Fibroblast of pulmonary artery (primary cell): ENCODE data around the gene TSC22D1.

Experiments
- DNase-seq: peaks from one replicate; pipeline ENCODE4 v3.0.0-alpha.2; 2010; ENCODE audit warnings: low read depth
- H3K4me3 ChIP-seq: replicated peaks from 2 replicates; pipeline ENCODE4 v1.5.1; 2011; ENCODE audit warnings: low read depth, mild to moderate bottlenecking, control low read depth, low read length, moderate library complexity
- CTCF ChIP-seq: IDR thresholded peaks from 2 replicates; pipeline ENCODE4 v1.5.1; 2011; ENCODE audit warnings: mild to moderate bottlenecking, control low read depth, low read length, inconsistent platforms; ENCODE audit errors: missing control alignments

TSC22D1 gene

GRCh38 chr13:44398606-44399005, 177.5 kb downstream of the TSC22D1 start:
- no peak overlapping the region for H3K4me3 ChIP-seq
- no peak for TF ChIP-seq CTCF
- DNase-seq: no peak

- peak; percentile 31 for DNase-seq
- no peak overlapping the region for H3K4me3 ChIP-seq
- no peak for TF ChIP-seq CTCF
Measured at GRCh38 chr13:44397766-44398223, 178.3 kb downstream of the TSC22D1 start.

- H3K4me3 ChIP-seq: no peak overlapping the region
- TF ChIP-seq CTCF: no peak
- peak; percentile 57 for DNase-seq
Measured at GRCh38 chr13:44396701-44397580, 179.2 kb downstream of the TSC22D1 start.

GRCh38 chr13:44395976-44396694, 180.0 kb downstream of the TSC22D1 start:
- no peak overlapping the region for H3K4me3 ChIP-seq
- no peak for DNase-seq
- no peak for TF ChIP-seq CTCF

- no peak for DNase-seq
- no peak for TF ChIP-seq CTCF
- no peak overlapping the region for H3K4me3 ChIP-seq
Measured at GRCh38 chr13:44394658-44395057, 181.5 kb downstream of the TSC22D1 start.

- DNase-seq: no peak
- no peak for TF ChIP-seq CTCF
- H3K4me3 ChIP-seq: no peak overlapping the region
Measured at GRCh38 chr13:44393391-44393790, 182.7 kb downstream of the TSC22D1 start.
